ENCODE results near the gene IGF1R. TPM values are rescaled to one million over a fixed set of nuclear protein-coding genes. Genes with fewer than 3 reads are reported as not detected.

IGF1R gene
- total RNA-seq, 2 experiments from 2014 or later = 22.8 to 24.7 TPM

- ChIA-PET CTCF (interaction anchor here (1.4 to 1.9 kb wide), 4 partner anchors 9 to 97 kb away, joined by 4 to 8 read pairs (median 5); no protein-coding TSS in a partner anchor), POLR2A (interaction anchor here (0.7 kb wide), 2 partner anchors 24 to 178 kb away, joined by 3 read pairs; no protein-coding TSS in a partner anchor)
- Mint-ChIP-seq H3K36me3 (ENCODE audit: low read depth) (no peaks in the 10 kb centered on the region), H3K27ac (no peak overlapping the region), H3K4me3 (no peak overlapping the region), H3K27me3 (no peaks in the 10 kb centered on the region), H3K4me1 (ENCODE audit: low read depth) (peaks cover 16% of the 10 kb centered on the region), H3K9me3 (no peaks in the 10 kb centered on the region)
- intact Hi-C loops (cut with micrococcal nuclease) = no loop called here
- DNase-seq (no peak), ATAC-seq (no peak)
- no peak for TF ChIP-seq CTCF (IDR thresholded peaks at IDR 0.05)
Observed at GRCh38 chr15:98753726-98754656, 105.7 kb downstream of the IGF1R start.

GRCh38 chr15:98754657-98755022 is 106.3 kb downstream of the IGF1R start:
- POLR2A ChIA-PET = interaction anchor here (0.7 kb wide), 1 partner anchor 177 kb away, joined by 3 read pairs; no protein-coding TSS in a partner anchor
- Mint-ChIP-seq H3K27me3 (no peaks in the 10 kb centered on the region), H3K4me1 (ENCODE audit: low read depth) (peaks cover 17% of the 10 kb centered on the region), H3K36me3 (ENCODE audit: low read depth) (no peaks in the 10 kb centered on the region), H3K9me3 (no peaks in the 10 kb centered on the region), H3K4me3 (no peak overlapping the region), H3K27ac (no peak overlapping the region)
- intact Hi-C loops (cut with micrococcal nuclease) = no loop called here
- no peak for DNase-seq
- CTCF ChIA-PET = interaction anchor here (1.4 to 1.9 kb wide), 3 partner anchors 10 to 96 kb away, joined by 4 to 6 read pairs (median 4); no protein-coding TSS in a partner anchor
- ATAC-seq = no peak
- TF ChIP-seq CTCF (IDR thresholded peaks at IDR 0.05) = no peak

GRCh38 chr15:98755138-98755537 is 106.8 kb downstream of the IGF1R start:
- DNase-seq (no peak), ATAC-seq (no peak)
- intact Hi-C loops (cut with micrococcal nuclease) = no loop called here
- ChIA-PET CTCF (interaction anchor here (1.9 kb wide), 1 partner anchor 10 kb away, joined by 4 read pairs; no protein-coding TSS in a partner anchor), POLR2A (no interaction called here)
- no peak for TF ChIP-seq CTCF (IDR thresholded peaks at IDR 0.05)
- H3K27ac Mint-ChIP-seq = no peak overlapping the region
- peaks cover 18% of the 10 kb centered on the region for H3K4me1 Mint-ChIP-seq (ENCODE audit: low read depth)
- no peaks in the 10 kb centered on the region for H3K9me3 Mint-ChIP-seq
- H3K36me3 Mint-ChIP-seq (ENCODE audit: low read depth) = no peaks in the 10 kb centered on the region
- no peak overlapping the region for H3K4me3 Mint-ChIP-seq
- no peaks in the 10 kb centered on the region for H3K27me3 Mint-ChIP-seq

GRCh38 chr15:98755781-98756180 is 107.4 kb downstream of the IGF1R start:
- no peak overlapping the region for H3K4me3 Mint-ChIP-seq
- H3K9me3 Mint-ChIP-seq = no peaks in the 10 kb centered on the region
- H3K4me1 Mint-ChIP-seq (ENCODE audit: low read depth) = peaks cover 19% of the 10 kb centered on the region
- H3K36me3 Mint-ChIP-seq (ENCODE audit: low read depth) = no peaks in the 10 kb centered on the region
- CTCF ChIA-PET = no interaction called here
- ATAC-seq = no peak
- no peak for TF ChIP-seq CTCF (IDR thresholded peaks at IDR 0.05)
- intact Hi-C loops (cut with micrococcal nuclease) = no loop called here
- DNase-seq = no peak
- H3K27ac Mint-ChIP-seq = no peak overlapping the region
- POLR2A ChIA-PET = no interaction called here
- H3K27me3 Mint-ChIP-seq = no peaks in the 10 kb centered on the region

- ChIA-PET CTCF (interaction anchor here (1.1 kb wide), 1 partner anchor 239 kb away, joined by 3 read pairs; no protein-coding TSS in a partner anchor), POLR2A (no interaction called here)
- no peak for TF ChIP-seq CTCF (IDR thresholded peaks at IDR 0.05)
- H3K9me3 Mint-ChIP-seq = no peaks in the 10 kb centered on the region
- H3K4me1 Mint-ChIP-seq (ENCODE audit: low read depth) = peaks cover 26% of the 10 kb centered on the region
- H3K36me3 Mint-ChIP-seq (ENCODE audit: low read depth) = no peaks in the 10 kb centered on the region
- intact Hi-C loops (cut with micrococcal nuclease) = no loop called here
- no peaks in the 10 kb centered on the region for H3K27me3 Mint-ChIP-seq
- H3K4me3 Mint-ChIP-seq = no peak overlapping the region
- ATAC-seq (no peak), DNase-seq (no peak)
- H3K27ac Mint-ChIP-seq = no peak overlapping the region
Observed at GRCh38 chr15:98758224-98758623, 109.9 kb downstream of the IGF1R start.

Data from activated CD8-positive, alpha-beta T cell treated with anti-CD3 and anti-CD28 coated beads for 36 hours (primary cell).